Keratinocyte (primary cell): ENCODE results near the gene CCDC70.

Experiments
- EZH2 ChIP-seq: IDR thresholded peaks from one replicate; pipeline ENCODE4 v1.6.1; 2012; ENCODE audit warnings: inconsistent platforms, mild to moderate bottlenecking, low read length, moderate library complexity
- TF ChIP-seq, protein P1 (sequence below), 3 experiments: IDR thresholded peaks in 1 of 3; conservative IDR thresholded peaks in 1 of 3; optimal IDR thresholded peaks in 1 of 3; 2 replicates in 2 of 3; 3 replicates in 1 of 3; pipeline versions ENCODE3 to v1.5.1; 2011; ENCODE audit warnings: low read length in 3 of 3, mild to moderate bottlenecking in 3 of 3, moderate library complexity in 2 of 3, control low read depth in 1 of 3, inconsistent platforms in 1 of 3; ENCODE audit not compliant: insufficient read depth in 2 of 3; ENCODE audit errors: extremely low read depth in 1 of 3

DNA sequence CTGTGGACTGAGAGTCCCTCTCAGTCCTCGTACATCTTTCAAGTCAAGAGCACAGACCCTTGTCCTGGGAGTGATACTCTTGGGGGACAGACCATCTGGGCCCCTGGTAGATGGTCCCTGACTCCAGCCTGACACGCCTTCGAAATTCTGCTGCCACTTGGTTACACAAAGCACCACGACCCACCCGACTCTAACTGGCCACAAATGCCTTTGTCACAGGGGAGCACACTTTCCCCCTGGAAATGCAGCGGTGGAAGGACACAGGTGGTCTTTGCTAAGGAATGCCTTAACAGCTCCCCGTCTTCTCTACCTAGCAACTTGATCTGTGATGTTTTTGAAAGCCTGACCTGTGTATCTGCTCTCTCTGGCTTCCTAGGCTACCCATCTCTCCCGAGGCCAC, 44.1 kb upstream of the CCDC70 start:
- TF ChIP-seq, protein P1, sequence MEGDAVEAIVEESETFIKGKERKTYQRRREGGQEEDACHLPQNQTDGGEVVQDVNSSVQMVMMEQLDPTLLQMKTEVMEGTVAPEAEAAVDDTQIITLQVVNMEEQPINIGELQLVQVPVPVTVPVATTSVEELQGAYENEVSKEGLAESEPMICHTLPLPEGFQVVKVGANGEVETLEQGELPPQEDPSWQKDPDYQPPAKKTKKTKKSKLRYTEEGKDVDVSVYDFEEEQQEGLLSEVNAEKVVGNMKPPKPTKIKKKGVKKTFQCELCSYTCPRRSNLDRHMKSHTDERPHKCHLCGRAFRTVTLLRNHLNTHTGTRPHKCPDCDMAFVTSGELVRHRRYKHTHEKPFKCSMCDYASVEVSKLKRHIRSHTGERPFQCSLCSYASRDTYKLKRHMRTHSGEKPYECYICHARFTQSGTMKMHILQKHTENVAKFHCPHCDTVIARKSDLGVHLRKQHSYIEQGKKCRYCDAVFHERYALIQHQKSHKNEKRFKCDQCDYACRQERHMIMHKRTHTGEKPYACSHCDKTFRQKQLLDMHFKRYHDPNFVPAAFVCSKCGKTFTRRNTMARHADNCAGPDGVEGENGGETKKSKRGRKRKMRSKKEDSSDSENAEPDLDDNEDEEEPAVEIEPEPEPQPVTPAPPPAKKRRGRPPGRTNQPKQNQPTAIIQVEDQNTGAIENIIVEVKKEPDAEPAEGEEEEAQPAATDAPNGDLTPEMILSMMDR (optimal IDR thresholded peaks at IDR 0.05 in 1 of 3, IDR thresholded peaks at IDR 0.05 in 1 of 3, conservative IDR thresholded peaks at IDR 0.05 in 1 of 3; ENCODE audit: extremely low read depth in 1 of 3, insufficient read depth in 2 of 3, low read length in 3 of 3) = no peak
- no peak for TF ChIP-seq EZH2
